ENCODE measurements around the gene SFT2D2.
"Not testable (repeated sequence)": the region's sequence is repeated elsewhere in the genome, so short reads cannot be mapped to it uniquely, and the experiment has no call there.

The SFT2D2 gene

GRCh38 chr1:168225476-168226190, at the start of gene SFT2D2:
TSS of gene SFT2D2 (plus strand) at chr1:168226004. CDS start at chr1:168226080, 76 bp downstream.
- DNase-seq = peak; percentile 94

- DNase-seq = no peak
Measured at GRCh38 chr1:168178227-168178637, 47.6 kb upstream of the SFT2D2 start.

GRCh38 chr1:168178638-168179437, 47.0 kb upstream of the SFT2D2 start, which contains the start of gene TIPRL:
TSS of gene TIPRL (plus strand) at chr1:168178962. CDS start at chr1:168179078, 116 bp downstream.
- peak; percentile 99 for DNase-seq

DNA sequence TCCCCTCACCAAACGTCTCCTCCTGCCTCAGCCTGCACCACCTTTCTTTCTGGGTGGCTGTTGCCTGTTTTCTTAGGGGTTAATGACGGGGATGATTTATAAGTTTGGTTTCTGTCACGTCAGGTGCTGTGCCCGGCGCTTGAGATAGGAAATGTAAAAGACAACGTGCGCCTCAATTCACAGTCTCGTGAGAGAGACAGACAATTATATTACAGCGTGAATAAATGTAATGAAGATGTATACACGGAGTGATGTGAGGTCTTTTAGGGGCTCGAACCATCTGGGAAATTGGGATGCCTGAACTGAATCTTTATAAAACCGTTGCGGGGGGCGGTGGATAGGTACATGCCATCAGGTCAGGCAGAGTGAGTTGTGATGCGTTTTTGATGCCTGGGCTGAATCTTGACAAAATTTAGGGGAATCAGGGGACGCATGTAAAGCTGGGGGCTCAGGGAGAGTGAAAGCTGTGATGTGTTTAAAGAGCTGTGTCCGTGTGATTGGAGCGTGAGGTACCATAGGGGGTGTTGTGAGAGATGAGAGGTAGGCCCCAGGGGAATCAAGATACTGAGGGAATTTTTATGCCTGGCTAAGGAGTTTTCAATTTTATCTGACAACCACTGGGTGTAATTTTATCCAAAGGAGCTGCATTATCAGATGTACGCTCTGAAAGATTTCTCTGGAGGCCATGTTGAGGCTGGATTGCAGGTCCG, 46.2 kb upstream of the SFT2D2 start:
- DNase-seq = no peak

DNA sequence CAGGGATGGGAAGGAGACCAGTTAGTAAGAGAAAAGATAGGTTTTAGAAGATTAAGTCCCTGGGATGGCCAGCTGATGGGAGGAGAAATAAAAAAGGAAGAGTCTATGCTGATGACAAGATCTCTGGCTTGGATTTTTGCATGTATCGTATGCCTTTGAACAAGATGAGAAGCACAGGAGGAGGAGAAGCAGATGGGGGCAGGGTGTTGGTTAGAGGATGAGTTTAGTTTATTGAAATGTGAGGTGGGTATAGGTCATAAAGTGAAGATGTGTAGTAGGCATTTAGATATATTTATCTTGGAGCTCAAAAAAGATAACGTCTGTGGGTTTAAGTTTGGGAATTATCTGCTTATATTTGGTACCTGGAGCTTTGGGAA, 45.7 kb upstream of the SFT2D2 start:
- DNase-seq = no peak

DNA sequence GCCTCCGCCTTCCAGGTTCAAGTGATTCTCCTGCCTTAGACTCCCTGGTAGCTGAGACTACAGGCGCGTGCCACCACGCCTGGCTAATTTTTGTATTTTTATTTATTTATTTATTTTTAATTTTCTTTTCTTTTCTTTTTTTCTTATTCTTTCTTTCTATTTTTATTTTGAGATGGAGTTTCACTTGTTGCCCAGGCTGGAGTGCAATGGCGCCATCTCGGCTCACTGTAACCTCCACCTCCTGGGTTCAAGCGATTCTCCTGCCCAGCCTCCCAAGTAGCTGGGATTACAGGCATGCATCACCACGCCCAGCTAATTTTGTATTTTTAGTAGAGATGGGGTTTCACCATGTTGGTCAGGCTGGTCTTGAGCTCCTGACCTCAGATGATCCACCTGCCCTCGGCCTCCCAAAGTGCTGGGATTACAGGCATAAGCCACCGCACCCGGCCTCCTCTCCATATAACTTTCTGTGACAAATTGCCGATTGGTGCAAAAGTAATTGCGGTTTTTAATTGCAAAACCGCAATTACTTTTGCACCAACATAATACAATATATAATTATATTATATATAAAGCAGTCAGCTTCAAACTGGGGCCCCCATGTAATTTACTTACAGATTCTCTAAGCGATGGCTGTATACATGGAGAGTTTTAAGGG, 44.6 kb upstream of the SFT2D2 start:
- not testable (repeated sequence) for DNase-seq

- DNase-seq = peak; percentile 69
Measured at GRCh38 chr1:168187177-168187576, 38.6 kb upstream of the SFT2D2 start.

DNA sequence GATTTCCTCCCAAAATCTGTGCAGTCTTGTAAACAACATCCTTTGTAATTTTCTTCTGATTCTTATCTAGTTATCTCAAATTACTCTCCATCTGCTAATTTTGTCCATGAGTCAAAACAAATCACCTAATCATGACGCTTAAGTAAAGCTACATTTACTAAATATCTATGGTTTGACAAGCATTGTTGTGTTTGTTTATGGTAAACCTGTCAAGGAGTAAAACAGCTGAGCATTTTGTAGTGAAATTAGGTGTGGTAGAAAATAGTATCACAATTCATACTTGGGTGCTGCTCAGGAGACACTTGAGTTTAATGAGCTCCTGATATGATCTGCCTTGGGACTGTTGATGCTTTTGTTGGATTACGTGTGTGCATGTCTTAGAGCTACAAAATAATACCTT, 35.4 kb upstream of the SFT2D2 start:
- no peak for DNase-seq

- no peak for DNase-seq
Measured at GRCh38 chr1:168195199-168196135, 30.3 kb upstream of the SFT2D2 start.

- no peak for DNase-seq
Measured at GRCh38 chr1:168199056-168199455, 26.7 kb upstream of the SFT2D2 start.

DNA sequence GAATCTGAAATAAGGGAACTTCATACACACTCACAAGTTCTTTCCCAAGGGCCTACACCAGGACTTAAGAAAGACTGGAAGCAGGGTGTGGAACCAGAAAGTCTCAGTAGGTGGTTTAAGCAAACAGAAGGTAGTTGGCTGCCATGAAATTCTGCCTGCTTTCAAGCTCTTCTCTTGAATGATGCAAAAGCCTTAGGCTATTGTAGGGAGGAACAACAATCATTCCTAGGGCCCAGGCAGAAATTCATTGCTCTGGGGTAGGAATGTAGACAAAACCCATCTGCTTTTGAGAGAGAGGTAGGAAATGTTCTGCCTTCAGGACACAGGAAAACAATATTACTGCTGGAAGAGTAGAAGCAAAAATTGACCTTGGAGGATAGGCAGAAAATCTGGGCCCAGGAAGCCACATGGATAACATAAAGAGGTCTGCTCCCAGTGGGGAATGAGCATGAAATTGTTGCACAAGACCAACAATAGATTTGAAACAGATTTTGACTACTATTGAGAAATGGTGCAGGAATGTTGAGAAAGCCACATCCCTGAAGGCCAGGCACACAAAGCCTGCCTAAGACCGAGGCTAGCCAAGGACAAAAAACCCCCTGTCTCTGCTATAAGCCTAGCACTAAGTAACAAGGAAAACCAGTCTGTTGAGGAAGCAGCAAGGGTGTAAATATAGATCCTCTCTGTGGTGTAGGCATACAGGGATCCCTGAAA, 22.7 kb upstream of the SFT2D2 start:
- DNase-seq = no peak

GRCh38 chr1:168206111-168206510, 19.7 kb upstream of the SFT2D2 start:
- DNase-seq = no peak

DNA sequence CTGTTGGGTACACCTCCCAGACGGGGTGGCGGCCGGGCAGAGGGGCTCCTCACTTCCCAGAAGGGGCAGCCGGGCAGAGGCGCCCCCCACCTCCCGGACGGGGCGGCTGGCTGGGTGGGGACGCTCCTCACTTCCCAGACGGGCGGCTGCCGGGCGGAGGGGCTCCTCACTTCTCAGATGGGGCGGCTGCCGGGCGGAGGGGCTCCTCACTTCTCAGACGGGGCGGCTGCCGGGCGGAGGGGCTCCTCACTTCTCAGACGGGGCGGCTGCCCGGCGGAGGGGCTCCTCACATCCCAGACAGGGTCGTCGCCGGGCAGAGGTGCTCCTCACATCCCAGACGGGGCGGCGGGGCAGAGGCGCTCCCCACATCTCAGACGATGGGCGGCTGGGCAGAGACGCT, 18.1 kb upstream of the SFT2D2 start:
- DNase-seq = not testable (repeated sequence)

DNA sequence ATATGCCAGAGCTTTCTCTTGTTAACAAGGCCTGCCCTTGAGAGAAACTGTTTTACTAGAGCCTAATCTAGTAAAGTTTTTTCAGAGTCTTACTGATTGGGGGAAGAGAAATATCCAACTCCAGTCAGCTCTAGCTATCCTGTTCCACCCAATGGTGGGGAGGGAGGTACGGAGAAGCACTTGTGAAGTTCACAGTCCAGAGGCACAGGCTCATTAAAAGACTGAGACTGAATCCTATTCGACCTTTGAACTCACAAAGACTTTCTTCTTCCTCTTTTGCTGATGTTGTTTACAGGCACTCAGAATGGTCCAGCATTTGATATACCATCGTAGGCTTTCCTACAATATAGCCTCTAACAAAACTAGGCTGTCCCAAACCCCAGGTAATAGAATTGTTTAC, 15.5 kb upstream of the SFT2D2 start:
- no peak for DNase-seq

GRCh38 chr1:168213349-168213748, 12.5 kb upstream of the SFT2D2 start:
- DNase-seq = no peak

GRCh38 chr1:168216171-168216570, 9.6 kb upstream of the SFT2D2 start:
- no peak for DNase-seq

DNA sequence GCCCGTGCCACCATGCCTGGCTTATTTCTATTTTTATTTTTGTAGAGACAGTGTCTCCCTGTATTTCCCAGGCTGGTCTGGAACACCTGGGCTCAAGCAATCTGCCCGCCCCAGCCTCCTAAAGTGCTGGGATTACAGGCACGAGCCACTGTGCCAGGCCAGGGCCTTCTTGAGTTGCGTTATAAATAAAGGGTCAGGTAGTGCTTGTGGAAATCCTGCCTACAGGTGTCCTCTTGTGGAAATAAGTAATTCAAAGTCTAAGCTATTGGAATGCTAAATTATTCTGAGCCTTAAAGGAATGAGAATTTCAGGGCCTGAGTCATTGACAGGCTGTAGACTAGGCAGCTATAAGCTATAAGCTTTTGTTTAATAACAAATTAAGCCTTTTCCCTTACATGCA, 8.1 kb upstream of the SFT2D2 start:
- DNase-seq = no peak

DNA sequence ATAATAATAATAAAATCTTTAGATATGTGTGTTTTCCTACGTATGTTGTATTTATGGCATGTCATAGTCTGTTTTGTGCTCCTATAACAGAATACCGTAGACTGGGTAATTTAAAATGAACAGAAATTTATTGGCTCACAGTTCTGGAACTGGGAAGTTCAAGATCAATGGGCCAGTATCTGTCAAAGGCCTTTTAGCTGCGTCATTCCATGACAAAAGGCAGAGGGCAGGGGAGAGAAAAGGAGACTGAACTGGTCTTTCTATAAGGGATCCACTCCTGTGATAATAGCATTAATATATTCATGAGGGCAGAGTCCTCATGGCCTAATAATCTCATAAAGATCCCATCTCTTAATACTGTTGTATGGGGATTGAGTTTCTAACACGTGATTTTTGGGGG, 7.1 kb upstream of the SFT2D2 start:
- DNase-seq = no peak

- DNase-seq = no peak
Measured at GRCh38 chr1:168220470-168220871, 5.3 kb upstream of the SFT2D2 start.

GRCh38 chr1:168221275-168221674, 4.5 kb upstream of the SFT2D2 start:
- no peak for DNase-seq

DNA sequence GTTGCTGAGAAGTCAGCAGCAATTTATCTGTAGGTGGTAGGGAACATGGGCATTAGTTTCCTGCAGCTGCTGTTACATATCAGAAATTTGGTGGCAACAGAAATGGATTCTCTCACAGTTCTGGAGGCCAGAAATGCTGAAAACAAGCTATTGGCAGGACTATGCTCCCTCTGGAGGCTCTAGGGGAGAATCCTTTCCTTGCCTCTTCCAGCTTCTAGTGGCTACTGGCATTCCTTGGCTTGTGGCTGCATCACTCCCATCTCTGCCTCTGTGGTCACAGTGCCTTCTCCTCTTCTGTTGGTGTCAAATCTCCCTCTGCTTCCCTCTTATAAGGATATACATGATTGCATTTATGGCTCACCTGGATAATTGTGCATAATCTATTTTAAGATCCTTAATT, 2.5 kb upstream of the SFT2D2 start:
- peak; percentile 36 for DNase-seq
